HG02973 (cell line): ENCODE results near the gene ATXN7L1.
A peak's percentile ranks its signal among the peaks of the same experiment; 100 is the strongest.

Experiments used
- ATAC-seq: cut with Tn5 transposase; IDR thresholded peaks from one replicate; pipeline ENCODE4 v1.9.1; 2021; ENCODE audit warnings: moderate library complexity; ENCODE audit not compliant: unreplicated experiment

Gene ATXN7L1

DNA sequence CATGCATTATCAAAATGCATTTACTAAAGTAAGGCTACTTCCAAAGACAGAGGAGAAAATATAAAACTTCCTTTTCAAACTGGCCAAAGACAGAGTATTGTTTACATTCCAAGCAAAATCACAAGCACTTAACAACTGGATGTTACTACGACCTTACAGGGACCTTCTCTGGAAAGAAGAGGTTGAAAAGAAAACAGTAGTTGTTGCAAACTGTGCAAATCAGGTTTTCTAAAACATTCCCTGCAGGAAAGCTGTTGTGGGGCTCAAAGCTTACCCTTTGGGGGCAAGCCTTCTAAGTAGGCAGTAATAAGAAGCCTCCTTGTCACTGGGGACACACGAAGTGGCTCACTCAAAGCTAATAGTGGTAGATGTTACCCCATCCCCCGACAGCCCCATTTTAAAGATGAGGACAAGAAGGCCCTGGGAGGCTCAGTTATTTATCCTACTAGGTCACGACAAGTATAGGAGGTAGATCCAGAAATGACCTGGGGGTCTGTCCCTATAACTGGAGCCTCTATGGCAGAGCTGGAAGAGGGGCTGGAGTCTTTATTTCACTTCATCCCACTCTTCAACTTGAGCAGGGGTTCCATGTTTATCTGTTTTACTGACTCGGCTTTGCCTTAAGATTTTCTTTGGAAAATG, 46.6 kb downstream of the ATXN7L1 start:
- ATAC-seq = no peak

DNA sequence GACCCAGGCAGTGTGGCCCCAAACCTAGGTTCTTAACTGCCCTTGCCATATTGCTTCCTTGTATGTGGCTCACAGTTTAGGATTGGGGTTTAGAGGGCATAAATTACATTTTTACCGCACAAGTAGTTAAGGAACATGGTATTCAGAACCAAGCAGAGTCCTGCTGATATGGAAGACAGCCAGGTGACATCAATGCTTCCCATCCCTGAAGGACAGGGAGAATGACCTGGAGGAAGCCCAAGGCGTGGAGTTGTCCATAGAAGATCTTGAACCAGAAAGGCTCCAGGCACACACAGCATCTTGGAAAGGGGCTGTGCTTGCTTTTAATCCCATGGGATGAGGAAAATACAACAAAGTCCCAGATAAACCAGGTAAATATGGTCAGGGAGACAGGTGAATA, 48.3 kb downstream of the ATXN7L1 start:
- ATAC-seq = no peak

DNA sequence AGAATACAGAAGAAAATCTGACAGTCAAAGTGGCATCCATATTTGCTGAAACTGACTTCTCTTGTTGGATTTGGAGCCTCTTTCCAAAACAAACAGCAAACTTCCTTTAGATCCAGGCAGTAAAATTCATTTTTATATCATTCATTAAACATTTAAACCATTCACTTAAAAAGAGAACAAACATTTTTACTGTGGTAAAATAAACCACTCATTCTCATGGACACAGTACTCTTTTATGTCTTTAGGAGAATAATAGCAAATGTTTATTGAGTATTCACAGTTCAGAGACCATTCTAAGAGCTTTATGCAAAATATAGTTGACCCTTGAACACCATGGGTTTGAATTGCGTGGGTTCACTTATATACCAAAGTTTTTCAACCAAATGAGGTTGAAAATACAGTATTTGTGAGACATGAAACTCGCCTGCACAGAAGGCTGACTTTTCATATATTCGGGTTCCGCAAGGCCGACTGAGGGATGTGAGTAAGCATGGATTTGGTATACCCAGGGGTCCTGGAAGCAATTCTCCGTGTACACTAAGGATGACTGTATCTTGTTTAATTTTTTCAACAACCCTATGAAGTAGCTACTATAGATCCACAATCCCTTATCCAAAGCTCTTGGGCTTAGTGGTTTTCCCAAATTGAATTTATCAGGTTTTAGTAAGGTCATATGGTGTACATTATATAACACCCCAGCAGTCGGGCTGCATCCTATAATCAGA, 49.1 kb downstream of the ATXN7L1 start:
- no peak for ATAC-seq

DNA sequence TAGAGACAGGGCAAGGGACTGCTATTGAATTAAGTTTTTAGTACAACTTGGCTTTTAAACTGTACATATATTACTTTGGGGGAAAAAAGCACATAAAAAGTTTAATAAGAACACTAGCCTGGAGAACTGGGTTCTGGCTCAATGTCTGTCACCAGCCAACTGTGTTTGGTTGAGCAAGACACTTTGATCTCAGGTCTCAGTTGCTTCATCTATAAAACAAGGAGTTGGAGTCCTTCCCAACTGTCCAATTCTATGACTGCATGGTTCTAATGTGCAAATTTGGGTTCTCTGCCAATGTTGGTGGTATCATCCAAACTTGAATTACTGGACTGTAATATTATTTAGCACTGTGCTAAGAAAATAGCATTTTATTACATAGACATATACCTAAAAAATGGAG, 50.3 kb downstream of the ATXN7L1 start:
- ATAC-seq = no peak

DNA sequence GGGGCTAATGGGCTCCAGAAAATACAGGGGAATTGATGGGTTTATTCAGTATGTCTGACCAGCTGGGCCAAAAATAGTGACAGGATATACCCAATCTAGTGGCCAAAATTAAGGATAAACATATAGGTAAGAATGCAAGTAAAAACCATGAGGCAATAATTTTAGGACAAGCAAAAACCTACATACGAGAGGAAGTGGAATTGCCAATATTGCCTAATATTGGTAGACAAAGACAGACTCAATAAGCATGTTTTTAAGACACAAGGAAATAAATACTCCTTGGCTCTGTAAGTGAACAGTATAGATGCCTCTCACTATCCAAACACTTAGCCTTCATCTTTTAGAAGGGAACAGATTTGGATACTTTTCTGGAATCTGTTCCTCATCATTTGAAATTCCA, 51.0 kb downstream of the ATXN7L1 start:
- ATAC-seq = no peak

DNA sequence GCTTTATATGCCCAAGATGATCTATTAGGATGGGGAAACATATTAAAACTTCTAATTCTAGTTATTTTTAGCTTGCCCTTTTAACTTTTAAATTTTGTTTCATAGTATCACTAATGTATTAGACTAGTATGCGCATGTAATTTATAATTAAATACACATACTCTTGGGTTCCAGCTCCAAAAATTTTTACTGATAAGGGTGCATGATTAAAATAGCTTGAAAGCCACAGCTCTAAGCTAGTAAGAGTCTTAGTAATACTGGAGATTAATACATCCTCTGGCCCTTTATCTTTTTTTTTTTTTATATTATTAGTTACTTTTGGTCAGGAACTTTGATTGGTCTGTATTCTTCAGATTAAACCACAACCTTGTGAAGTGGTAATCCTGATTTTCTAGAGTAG, 53.6 kb downstream of the ATXN7L1 start:
- ATAC-seq = no peak

DNA sequence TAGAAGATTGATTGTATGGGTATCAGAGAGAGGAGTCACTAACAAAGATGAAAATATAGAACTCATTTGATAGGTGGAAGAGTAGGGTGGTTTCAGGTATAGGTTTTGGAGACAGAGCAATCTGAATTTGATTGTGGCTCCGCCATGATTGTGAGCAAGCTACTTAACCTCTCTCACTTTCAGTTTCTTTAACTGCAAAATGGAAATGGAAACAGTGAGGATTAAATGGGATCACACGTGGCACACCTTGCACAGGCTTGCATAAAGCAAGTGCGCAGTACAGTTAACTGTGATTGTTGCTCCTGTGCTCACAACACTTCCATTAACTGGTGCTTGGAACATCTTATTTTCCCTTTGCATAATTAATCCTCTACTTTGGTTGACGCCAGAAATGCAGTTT, 54.9 kb downstream of the ATXN7L1 start:
- ATAC-seq = no peak

DNA sequence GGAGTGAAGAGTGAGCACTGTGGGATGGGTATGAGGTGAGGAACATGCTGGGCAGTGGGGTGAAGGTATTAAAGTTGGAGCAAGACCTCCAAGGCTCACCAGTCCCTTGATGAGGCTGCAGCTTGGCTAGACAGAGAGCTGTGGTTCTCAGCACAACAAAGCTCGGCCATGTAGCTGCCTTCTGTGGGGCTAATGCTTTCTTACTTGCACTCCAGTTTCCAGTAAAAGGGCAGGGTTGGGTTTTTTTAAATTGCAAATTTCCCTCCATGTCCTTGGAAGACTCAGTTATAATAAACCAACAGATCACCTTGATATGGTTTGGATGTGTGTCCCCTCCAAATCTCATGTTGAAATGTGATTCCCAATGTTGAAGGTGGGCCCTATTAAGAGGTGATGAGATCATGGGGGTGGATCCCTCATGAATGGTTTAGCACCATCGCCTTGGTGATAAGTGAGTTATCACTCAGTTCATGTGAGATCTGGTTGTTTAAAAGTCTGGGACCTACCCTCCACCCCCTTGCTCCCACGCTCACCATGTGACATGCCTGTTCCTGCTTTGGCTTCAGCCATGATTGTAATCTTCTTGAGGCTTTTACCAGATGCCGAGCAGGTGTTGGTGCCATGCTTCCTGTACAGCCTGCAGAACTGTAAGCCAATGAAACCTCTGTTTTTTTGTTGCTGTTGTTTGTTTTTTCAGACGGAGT, 55.9 kb downstream of the ATXN7L1 start:
- no peak for ATAC-seq

DNA sequence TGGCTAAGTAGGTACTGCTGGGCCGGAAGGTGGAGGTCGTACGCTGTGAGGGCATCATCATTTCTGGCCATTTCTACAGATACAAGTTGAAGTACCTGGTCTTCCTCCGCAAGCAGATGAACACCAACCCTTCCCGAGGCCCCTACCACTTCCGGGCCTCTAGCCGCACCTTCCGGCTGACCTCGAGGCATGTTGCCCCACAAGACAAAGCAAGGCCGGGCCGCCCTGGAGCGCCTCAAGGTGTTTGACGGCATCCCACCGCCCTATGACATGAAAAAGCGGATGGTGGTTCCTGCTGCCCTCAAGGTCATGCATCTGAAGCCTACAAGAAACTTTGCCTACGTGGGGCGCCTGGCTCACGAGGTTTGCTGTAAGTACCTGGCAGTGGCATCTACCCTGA, 56.8 kb downstream of the ATXN7L1 start:
- ATAC-seq = no peak

DNA sequence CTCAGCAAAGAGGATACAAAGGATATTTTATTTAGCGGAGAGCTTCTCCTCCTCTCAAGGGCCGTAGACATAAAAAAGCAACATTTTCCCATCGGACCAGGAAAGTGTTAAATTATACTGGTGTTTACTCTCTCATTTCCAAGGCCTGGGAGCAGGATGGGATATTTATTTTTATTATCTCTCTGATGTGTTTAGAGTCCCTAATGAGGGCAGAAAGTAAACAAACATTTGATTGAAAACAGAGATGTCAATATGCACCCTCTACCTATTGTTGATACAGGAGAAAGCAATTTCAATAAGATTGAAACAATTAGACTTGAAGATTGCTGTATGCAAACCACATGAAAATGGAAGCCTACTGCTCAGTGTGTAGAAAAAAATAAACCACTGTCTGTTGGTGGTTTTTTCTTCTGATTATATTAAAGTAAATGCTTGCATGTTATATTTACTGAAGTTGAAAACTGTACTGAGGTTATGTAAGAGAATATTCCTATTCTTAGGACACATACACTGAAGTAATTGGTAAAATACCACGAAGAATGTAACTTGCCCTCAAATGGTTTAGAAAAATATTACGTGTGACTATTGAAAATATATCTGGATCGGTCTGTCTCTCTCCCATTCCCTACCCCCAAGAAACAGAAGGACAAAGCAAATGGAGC, 59.3 kb downstream of the ATXN7L1 start:
- ATAC-seq = no peak

DNA sequence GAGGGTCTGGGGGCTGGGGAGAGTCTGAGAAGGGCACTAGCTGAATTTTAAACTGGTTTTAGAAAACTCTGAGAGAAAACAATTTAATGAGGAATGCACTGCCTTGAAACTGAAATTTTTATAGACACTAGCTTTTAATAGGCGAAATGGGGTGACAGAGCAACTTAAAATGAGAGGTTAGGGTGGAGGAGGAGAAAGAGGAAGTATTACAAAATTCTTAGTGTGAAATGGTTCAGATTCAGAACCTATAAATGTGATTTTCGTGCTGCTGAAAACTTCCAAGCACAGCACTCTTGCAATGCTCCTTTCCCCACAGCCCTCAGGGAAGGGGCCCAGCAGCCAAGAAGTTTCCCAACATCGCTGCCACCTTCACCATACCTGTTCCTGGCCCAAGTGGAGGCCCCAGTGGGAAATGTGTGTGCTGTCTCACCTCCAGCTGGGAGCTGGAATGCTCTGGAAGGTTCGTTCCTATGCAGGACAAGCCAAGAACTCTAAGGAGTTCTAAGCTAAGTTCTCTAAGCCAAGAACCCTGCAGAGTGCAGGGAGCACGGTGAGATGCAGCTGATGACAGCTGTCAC, 60.0 kb downstream of the ATXN7L1 start:
- no peak for ATAC-seq

DNA sequence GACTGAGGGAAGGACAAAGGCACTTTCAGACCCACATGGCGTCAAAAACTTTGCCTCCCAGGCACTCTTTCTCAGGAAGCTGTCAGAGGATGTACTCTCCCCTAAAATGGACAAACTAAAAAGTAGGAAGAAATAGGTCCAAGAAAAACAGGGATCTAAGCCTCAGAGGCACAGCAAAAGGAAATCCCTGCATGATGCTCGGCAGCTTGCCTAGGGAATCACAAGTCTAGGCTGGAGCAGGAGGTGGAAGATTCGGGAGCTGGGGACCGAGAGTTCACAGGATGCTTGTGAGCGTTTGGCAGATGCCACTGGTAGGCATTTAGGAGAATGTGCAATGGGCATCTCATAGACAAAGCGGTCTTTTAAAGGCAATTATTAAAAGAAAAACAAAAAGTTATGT, 60.8 kb downstream of the ATXN7L1 start:
- ATAC-seq = no peak

DNA sequence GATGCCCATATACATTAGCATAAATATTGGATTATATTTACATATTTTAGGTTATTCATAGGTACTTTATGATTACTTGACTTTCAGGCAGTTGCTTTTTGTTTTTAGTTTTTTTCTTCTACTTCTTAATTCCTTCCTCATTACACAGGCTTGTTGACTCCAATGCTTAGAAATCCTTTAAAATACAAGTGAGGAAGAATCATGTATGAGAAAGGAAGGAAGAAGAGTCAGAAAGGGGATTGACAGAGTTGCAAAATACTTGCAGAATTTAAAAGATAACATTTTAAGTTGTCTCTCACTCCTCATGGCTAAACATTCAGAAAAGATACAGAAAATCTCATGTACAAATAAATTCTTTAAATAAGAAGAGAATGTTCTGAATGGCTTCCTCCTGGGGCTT, 61.9 kb downstream of the ATXN7L1 start:
- ATAC-seq = no peak

DNA sequence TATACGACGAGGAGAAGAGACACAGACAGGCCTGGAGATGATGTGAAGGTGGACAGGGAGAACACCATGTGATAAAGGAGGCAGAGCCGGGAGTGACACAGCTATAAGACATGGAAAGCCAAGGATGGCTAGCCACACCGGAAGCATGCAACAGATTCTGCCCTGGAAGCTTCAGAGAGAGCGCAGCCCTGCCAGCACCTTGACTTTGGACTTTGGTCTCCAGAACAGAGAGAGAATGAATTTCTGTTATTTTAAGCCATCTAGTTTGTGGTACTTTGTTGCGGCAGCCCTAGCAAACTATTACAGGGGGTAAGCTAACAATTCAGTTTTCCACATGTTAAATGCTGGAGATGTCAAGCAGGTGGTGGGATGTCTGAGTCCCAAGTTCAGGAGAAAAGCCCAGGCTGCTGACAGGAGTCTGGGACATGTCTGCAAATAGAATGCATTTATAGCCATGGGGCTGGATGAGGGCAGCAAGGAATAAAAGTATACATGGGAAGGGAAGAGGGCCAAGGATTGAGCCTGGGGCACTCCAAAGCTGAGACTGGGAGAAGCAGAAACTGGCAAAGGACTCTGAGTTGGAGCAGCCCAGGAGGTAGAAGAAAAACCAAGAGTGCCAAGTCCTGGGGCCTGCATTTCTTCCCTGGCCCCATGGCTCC, 65.1 kb downstream of the ATXN7L1 start:
- ATAC-seq = no peak

DNA sequence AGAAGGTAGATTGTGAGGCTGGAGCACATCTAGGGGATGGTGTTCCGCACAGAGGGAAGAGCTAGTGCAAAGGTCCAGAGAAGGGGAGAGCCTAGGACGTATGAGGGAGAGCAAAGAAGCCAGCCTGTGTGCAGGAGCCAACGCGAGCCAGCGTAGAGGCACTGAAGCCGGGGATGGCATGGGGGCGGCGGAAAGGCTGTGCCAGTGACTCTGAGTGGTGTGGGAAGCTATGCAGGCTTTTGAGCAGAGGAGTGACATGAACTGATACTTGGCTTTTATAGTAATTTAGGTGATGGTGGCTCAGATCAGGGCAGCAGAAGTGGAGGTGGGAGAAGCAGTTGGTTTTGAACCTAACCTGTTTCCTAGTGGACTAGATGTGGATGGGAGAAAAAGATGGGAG, 65.8 kb downstream of the ATXN7L1 start:
- ATAC-seq = no peak

DNA sequence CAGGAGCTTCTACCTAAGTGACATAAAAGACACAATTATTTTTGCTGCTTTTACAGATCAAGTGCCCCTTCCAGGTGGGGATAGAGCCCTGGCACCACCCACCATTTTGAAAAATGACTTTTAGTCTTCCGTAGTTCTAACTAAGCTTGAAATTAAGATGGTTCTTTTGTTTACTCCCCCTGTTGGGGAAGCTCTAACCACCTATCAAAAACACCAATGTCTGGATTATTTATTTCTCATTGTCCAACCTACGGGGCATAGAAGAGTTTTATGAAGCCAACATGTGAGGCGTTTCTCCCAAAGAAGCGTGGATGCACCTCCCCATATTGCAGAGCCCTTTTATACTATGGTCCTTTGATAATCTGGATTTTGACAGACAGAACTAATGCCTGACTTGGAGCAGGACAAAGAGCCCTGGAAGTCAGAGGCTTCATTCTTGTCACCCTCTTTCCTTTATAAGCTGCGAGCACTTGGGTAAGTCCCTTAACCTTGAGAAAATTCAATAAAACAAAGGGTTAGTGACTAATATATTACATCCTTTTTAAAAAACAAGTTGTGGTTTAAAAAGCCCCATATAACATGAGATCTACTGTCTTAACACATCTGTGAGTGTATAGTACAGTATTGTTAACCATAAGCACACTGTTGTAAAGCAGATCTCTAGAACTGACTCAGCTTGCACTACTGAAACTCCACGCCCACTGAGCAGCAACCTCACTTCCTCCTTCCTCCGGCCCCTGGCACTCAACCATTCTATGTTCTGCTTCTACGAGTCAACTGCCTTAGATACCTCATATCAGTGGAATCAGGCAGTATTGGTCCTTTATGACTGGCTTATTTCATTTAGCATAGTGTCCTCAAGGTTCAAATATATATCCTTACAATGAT, 67.5 kb downstream of the ATXN7L1 start:
- peak; percentile 97 for ATAC-seq

DNA sequence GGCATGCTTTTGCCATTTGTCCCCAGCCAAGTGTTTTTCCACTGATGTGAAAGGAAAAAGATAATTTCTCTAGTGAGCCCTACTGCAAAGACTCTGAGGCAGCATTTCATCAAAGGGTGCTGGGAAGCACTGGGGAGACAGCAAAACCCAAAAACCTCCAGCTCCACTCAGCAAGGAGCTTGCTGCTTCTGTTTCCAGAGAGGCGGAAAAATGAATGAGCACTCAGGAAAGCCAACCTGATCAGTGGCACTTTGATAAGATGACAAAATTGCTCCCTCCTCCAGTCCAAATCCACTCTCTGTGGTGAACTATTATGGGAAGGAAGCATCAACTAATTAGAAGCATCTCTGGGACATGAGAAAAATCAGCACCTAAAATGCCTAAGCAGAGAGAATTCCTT, 68.2 kb downstream of the ATXN7L1 start:
- ATAC-seq = no peak

DNA sequence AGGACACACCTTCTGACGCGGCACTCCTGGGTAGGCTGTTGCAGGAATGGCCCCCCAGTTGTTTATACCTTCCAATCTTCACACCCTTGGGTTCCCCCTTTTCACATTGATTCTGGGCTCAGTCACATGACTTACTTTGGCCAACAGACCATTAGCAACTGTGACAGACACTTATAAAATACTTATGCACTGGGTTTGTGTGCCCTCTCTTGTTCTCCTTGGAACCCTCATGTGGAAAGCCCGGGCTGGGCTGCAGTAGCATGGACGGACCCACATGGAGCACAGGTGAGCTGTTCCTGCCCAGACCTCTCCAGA, 69.0 kb downstream of the ATXN7L1 start:
- no peak for ATAC-seq

DNA sequence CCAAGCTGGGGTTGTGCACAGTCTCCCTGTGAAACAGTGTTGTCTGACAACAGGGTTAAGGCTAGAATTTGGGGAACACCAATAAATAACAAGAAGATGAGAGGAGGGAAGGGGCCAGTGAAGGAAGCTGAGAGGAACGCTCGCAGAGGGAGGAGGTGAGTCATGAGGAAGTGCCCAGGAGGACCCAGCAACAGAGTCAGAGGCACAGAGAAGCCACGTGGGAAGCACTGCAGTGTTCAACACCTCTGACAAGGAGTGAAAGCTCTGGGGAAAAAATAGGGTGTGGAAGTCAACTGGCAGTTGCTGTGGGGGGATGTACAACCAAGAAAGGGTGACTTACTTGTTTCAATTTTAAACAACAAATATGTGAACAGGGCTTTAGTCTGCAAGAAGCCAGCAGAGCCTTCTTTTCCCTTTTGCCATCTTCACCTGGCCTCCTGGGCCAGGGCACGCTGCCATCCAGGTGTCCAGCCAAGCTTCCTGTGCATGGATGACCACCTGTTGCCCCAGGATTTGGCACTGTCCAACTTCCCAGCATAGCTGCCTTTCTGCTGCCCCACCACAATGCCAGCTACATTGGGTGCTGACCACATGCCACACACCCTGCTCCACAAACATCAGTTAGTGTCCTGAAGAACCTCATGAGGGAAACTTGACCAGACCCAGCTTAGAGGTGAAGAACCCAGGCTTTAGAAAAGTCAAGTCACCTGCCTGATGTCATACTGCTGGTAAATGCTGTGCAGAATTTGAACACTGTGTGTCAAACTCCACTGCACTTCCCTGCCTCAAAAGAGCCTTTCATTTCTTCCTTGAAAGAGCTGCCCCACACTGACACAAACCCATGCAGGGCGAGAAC, 69.6 kb downstream of the ATXN7L1 start:
- peak; percentile 21 for ATAC-seq
